GM12864 (cell line): ENCODE results near the gene UGT1A1.

ENCODE experiments used
- DNase-seq: peaks from one replicate; pipeline ENCODE4 v3.0.0-alpha.2; 2011; ENCODE audit warnings: low read depth
- H3K4me3 ChIP-seq: 2 replicates; pipeline ENCODE4 v1.5.1; 2011; ENCODE audit warnings: mild to moderate bottlenecking, low read depth, low read length, control low read depth
- TF ChIP-seq, protein P1 (sequence below): IDR thresholded peaks from 2 replicates; pipeline ENCODE4 v1.5.1; 2011; ENCODE audit warnings: low read depth, mild to moderate bottlenecking, moderate library complexity, low read length, control low read depth, inconsistent platforms; ENCODE audit errors: missing control alignments

UGT1A1 gene

GRCh38 chr2:233802132-233802815 is 42.2 kb downstream of the UGT1A1 start:
- no peak for DNase-seq
- TF ChIP-seq, protein P1, sequence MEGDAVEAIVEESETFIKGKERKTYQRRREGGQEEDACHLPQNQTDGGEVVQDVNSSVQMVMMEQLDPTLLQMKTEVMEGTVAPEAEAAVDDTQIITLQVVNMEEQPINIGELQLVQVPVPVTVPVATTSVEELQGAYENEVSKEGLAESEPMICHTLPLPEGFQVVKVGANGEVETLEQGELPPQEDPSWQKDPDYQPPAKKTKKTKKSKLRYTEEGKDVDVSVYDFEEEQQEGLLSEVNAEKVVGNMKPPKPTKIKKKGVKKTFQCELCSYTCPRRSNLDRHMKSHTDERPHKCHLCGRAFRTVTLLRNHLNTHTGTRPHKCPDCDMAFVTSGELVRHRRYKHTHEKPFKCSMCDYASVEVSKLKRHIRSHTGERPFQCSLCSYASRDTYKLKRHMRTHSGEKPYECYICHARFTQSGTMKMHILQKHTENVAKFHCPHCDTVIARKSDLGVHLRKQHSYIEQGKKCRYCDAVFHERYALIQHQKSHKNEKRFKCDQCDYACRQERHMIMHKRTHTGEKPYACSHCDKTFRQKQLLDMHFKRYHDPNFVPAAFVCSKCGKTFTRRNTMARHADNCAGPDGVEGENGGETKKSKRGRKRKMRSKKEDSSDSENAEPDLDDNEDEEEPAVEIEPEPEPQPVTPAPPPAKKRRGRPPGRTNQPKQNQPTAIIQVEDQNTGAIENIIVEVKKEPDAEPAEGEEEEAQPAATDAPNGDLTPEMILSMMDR, result no peak
- H3K4me3 ChIP-seq, result no peak overlapping the region

DNA sequence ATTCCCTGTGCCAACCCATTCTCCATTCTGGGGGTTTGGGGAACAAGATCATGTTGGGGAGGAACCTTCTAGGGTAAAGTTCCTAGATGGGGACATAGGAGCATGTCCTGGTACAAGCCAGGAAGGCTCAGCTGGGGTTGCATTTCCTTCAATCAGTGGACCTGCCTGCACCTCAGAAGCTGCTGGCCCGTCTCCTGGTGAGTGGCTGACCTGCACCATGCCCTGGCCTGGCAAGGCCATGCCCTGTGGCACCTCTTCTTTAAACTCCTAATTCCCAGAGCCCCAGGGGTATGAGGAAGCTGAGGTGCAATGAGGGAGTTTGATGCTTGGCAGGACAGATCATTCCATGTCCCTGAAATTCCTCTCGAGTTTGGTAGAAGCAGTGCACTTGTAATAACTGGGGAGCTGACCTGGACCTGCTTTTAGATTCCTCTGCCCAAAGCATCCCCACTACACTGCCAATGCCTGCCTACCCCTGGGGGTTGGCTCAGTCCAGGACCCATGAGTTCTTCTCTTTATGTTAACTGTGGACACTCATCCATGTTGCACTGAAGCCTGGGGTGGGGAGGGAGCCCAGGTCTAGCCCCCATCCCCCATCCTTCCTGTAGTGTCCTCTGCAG is 43.3 kb downstream of the UGT1A1 start:
- TF ChIP-seq, protein P1, result no peak
- no peak for DNase-seq
- no peak overlapping the region for H3K4me3 ChIP-seq

DNA sequence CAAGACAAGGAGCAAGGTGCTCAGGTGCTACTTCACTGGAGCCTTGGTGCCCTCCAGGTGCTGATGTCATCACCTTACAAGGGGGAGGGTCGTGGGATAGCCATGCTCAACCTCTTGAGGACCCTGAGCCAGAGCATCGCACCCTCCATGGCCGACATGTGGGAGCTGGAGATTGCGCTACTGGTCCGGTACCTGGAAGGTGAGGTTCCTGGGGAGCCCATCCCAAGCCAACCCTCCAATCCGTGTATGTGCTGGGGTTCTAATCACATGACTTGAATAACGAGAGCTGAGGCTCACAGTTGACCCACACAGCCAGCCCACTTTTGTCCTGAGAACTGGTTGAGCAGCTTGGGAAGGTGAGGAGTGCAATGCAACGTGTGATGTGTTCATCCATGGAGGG is 43.9 kb downstream of the UGT1A1 start:
- TF ChIP-seq, protein P1, result no peak
- no peak for DNase-seq
- H3K4me3 ChIP-seq, result no peak overlapping the region

DNA sequence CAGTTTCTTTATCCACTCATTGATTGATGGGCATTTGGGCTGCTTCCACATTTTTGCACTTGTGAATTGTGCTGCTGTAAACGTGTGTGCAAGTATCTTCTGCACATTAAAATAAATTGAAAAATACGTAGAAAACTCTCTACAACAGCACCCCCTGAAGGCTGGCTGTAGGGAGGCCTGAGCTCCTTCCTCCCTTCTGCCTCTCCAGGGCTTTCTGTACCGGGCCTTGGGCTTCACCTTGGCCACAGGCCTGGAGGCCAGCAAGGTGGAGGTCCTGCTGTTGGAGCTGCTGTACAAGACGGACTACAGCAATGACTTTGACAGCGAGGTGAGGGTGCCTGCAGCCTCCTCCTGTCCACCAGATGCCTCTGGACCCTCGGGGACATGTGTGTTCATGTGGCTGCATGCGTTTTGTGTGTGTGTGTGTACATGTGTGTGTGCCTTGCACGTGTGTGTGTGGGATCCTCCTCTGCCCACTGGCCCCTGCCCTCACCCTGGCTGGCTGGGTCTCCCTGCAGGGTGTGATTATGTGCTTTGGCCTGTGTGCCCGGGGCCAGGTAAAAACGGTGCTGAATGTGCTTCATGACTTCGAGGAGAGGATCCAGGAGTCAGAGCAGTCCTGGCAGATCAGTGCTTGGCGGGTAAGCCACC is 47.3 kb downstream of the UGT1A1 start:
- DNase-seq, result no peak
- no peak overlapping the region for H3K4me3 ChIP-seq
- TF ChIP-seq, protein P1, result no peak

DNA sequence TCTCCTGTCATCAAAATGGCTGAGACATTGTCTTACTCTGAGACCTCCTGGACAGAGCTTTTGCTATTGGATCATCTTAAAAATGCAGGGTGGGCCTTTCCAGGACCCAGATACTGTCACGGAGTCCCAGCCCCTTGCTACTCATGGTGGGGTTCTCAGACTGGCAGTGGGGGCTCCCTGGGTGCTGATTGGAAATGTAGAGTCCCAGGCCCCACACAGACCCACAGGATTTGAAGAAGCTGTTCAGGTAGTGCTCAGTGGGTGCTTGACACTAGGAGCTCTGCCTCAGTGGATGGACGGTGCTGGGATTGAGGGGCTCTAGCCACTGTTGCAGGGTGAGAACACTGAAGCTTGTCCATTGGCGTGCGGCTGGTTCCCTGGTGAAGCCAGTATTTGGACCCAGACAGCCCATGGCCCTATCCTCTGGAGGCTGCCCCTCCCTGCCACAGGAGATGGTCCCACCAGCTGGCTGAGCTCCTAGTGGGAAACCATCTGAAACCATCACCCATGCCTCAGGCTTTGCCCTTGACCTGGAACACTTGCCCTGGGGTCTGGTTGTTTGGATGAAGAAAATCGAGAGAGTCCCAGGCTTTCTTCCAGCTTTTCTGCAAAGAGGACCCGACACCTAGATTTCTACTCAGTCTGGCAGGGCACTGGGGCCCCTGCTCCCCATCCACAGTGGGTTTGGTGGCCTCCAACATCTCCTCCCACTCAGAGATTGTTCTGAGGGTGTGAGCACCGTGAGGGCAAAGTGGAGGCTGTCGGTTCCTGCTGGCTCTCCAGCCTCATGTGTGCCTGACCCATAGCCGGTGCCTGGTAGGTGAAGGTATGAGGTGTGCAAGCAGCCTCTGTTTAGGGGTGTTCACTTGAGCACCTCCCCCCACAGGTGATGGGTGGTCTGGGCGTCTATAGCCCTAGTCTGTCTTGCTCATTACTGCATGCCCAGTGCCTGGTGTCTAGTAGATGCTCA is 48.2 kb downstream of the UGT1A1 start:
- no peak overlapping the region for H3K4me3 ChIP-seq
- TF ChIP-seq, protein P1, result no peak
- DNase-seq, result no peak

GRCh38 chr2:233810385-233810784 is 50.3 kb downstream of the UGT1A1 start:
- H3K4me3 ChIP-seq, result no peak overlapping the region
- TF ChIP-seq, protein P1, result no peak
- DNase-seq, result no peak
